ENCODE data around the gene FAM167B. TPM values are rescaled to one million over a fixed set of nuclear protein-coding genes. Genes with fewer than 3 reads are reported as not detected.

FAM167B gene
- polyA plus RNA-seq, 1 donor (not counting 4 experiments of a cell fraction or from before 2014, with no cell fraction given) = 0.07 TPM

GRCh38 chr1:32249831-32250525 is 3.0 kb downstream of the FAM167B start:
- no peaks in the 10 kb centered on the region for H3K9me3 ChIP-seq (ENCODE audit: control insufficient read depth, low read depth, low read length)
- H3K9me1 ChIP-seq (ENCODE audit: control insufficient read depth, extremely low read depth, insufficient read depth, low read length) = no peaks in the 10 kb centered on the region
- no peaks in the 10 kb centered on the region for H4K20me1 ChIP-seq (ENCODE audit: control insufficient read depth, extremely low read depth, insufficient read depth, low read length)
- TF ChIP-seq EZH2 (IDR thresholded peaks at IDR 0.05; ENCODE audit: low read length) (no peak), CTCF (optimal IDR thresholded peaks at IDR 0.05 in 1 of 3, IDR thresholded peaks at IDR 0.05 in 1 of 3, conservative IDR thresholded peaks at IDR 0.05 in 1 of 3; ENCODE audit: extremely low read depth in 1 of 3, insufficient read depth in 2 of 3, low read length in 3 of 3) (no peak)
- dilution Hi-C loops (cut with MboI; ENCODE audit: extremely low pct_ligation_motif_present, low sequenced_read_pairs) = no loop called here
- DNase-seq (ENCODE audit: low read depth, low spot score) (no peak), FAIRE-seq (no peak)
- H3K36me3 ChIP-seq (ENCODE audit: control insufficient read depth in 2 of 2, extremely low read depth in 1 of 2, insufficient read depth in 2 of 2, low read length in 2 of 2) = no peaks in the 10 kb centered on the region
- H3K79me2 ChIP-seq (ENCODE audit: control insufficient read depth, insufficient read depth, low read length) = no peaks in the 10 kb centered on the region
- H3K4me3 ChIP-seq (ENCODE audit: control insufficient read depth in 2 of 3, extremely low read depth in 1 of 3, insufficient read depth in 2 of 3, low read depth in 1 of 3, low read length in 3 of 3) = no peak overlapping the region
- H3K9ac ChIP-seq (ENCODE audit: control insufficient read depth, extremely low read depth, insufficient read depth, low read length) = no peak overlapping the region
- H3K4me2 ChIP-seq (ENCODE audit: control insufficient read depth, extremely low read depth, insufficient read depth, low read depth, low read length) = peak overlapping the region; percentile 8
- H2AFZ ChIP-seq (ENCODE audit: control insufficient read depth, low read length) = peak overlapping the region; percentile 32
- peaks cover 17% of the 10 kb centered on the region for H3K4me1 ChIP-seq (ENCODE audit: control insufficient read depth, extremely low read depth, insufficient read depth, low read length)
- no peaks in the 10 kb centered on the region for H3K27me3 ChIP-seq (ENCODE audit: control insufficient read depth, extremely low read depth, insufficient read depth, low read length)
- H3K27ac ChIP-seq (ENCODE audit: control insufficient read depth, insufficient read depth, low read length) = no peak overlapping the region

- Histone ChIP-seq H3K9me3 (ENCODE audit: control insufficient read depth, low read depth, low read length) (no peaks in the 10 kb centered on the region), H3K4me1 (ENCODE audit: control insufficient read depth, extremely low read depth, insufficient read depth, low read length) (peaks cover 17% of the 10 kb centered on the region), H2AFZ (ENCODE audit: control insufficient read depth, low read length) (no peak within 1 kb of the TSS), H3K79me2 (ENCODE audit: control insufficient read depth, insufficient read depth, low read length) (no peaks in the 10 kb centered on the region), H3K4me2 (ENCODE audit: control insufficient read depth, extremely low read depth, insufficient read depth, low read depth, low read length) (no peak within 1 kb of the TSS), H3K9me1 (ENCODE audit: control insufficient read depth, extremely low read depth, insufficient read depth, low read length) (no peaks in the 10 kb centered on the region), H3K4me3 (ENCODE audit: control insufficient read depth in 2 of 3, extremely low read depth in 1 of 3, insufficient read depth in 2 of 3, low read depth in 1 of 3, low read length in 3 of 3) (no peak within 1 kb of the TSS), H3K27me3 (ENCODE audit: control insufficient read depth, extremely low read depth, insufficient read depth, low read length) (no peaks in the 10 kb centered on the region), H3K36me3 (ENCODE audit: control insufficient read depth in 2 of 2, extremely low read depth in 1 of 2, insufficient read depth in 2 of 2, low read length in 2 of 2) (no peaks in the 10 kb centered on the region), H3K9ac (ENCODE audit: control insufficient read depth, extremely low read depth, insufficient read depth, low read length) (no peak within 1 kb of the TSS), H4K20me1 (ENCODE audit: control insufficient read depth, extremely low read depth, insufficient read depth, low read length) (no peaks in the 10 kb centered on the region), H3K27ac (ENCODE audit: control insufficient read depth, insufficient read depth, low read length) (no peak within 1 kb of the TSS)
- DNase-seq (ENCODE audit: low read depth, low spot score) (no peak), FAIRE-seq (no peak)
- TF ChIP-seq EZH2 (IDR thresholded peaks at IDR 0.05; ENCODE audit: low read length) = no peak
- no peak for TF ChIP-seq CTCF (optimal IDR thresholded peaks at IDR 0.05 in 1 of 3, IDR thresholded peaks at IDR 0.05 in 1 of 3, conservative IDR thresholded peaks at IDR 0.05 in 1 of 3; ENCODE audit: extremely low read depth in 1 of 3, insufficient read depth in 2 of 3, low read length in 3 of 3)
- dilution Hi-C loops (cut with MboI; ENCODE audit: extremely low pct_ligation_motif_present, low sequenced_read_pairs) = no loop called here
Measured at GRCh38 chr1:32250893-32251716, 4.1 kb downstream of the FAM167B start, which contains the start of gene LCK. Gene LCK, plus strand, starts transcription at chr1:32251265. Its CDS starts 23,065 bp downstream, at chr1:32274330.
